Vagina (tissue), 2 donors: Measurements from ENCODE around the gene ABLIM2. TPM values are rescaled to one million over a fixed set of nuclear protein-coding genes. Genes with fewer than 3 reads are reported as not detected.

ENCODE experiments used
- DNase-seq, 2 donors: peaks; one replicate each; pipeline ENCODE4 v3.0.0-alpha.2; 2017; ENCODE audit errors: extremely low spot score in 2 of 2
- H3K27ac ChIP-seq: fragments of 200-600 bp; sonication (generic); one replicate; pipeline ENCODE4 v1.5.1; 2019
- H3K27me3 ChIP-seq: fragments of 200-600 bp; sonication (generic); one replicate; pipeline ENCODE4 v1.5.1; 2019
- H3K36me3 ChIP-seq, 2 donors: fragments of 200-600 bp; sonication (generic); one replicate each; pipeline ENCODE4 v1.5.1; 2017 to 2019
- H3K4me1 ChIP-seq: fragments of 200-600 bp; sonication (generic); one replicate; pipeline ENCODE4 v1.5.1; 2019
- H3K4me3 ChIP-seq, 2 donors: fragments of 200-600 bp; sonication (generic); 1 replicate in 1 of 2; 2 replicates in 1 of 2; pipeline ENCODE4 v1.5.1; 2016 to 2019
- H3K9me3 ChIP-seq: fragments of 200-600 bp; sonication (generic); one replicate; pipeline ENCODE4 v1.5.1; 2019
- POLR2A ChIP-seq, 2 donors: fragments of 450-650 bp; IDR thresholded peaks; one replicate each; pipeline ENCODE4 v1.6.1; 2017; ENCODE audit warnings: antibody characterized with exemption in 2 of 2, mild to moderate bottlenecking in 2 of 2, moderate library complexity in 2 of 2
- POLR2AphosphoS5 ChIP-seq, 2 donors: sonication (generic); formaldehyde crosslinking; IDR thresholded peaks; one replicate each; pipeline ENCODE4 v1.9.0; 2017; ENCODE audit warnings: antibody characterized with exemption in 2 of 2, mild to moderate bottlenecking in 2 of 2, low read depth in 1 of 2; ENCODE audit not compliant: insufficient read depth in 1 of 2
- intact Hi-C: fragments of 100-400 bp; cut with DNase I; formaldehyde crosslinking; loops from one replicate; pipeline ENCODE4 v1.15.1; 2023
- total RNA-seq: library from RNA; depleted of rRNA; stranded (reverse); fragments of >200 nt; gene quantifications from one replicate; pipeline ENCODE4 v1.2.3, GENCODE V29; 2016
- TF ChIP-seq, protein P1 (sequence below), 3 experiments: fragments of 450-650 bp in 2 of 3; fragments of 200-600 bp in 1 of 3; sonication (generic) in 1 of 3; IDR thresholded peaks; one replicate each; pipeline ENCODE4 v1.5.1; 2017 to 2019; ENCODE audit warnings: antibody characterized with exemption in 3 of 3, mild to moderate bottlenecking in 2 of 3, moderate library complexity in 2 of 3

The ABLIM2 gene
- total RNA-seq, 1 donor from 2014 or later = 15.5 TPM

DNA sequence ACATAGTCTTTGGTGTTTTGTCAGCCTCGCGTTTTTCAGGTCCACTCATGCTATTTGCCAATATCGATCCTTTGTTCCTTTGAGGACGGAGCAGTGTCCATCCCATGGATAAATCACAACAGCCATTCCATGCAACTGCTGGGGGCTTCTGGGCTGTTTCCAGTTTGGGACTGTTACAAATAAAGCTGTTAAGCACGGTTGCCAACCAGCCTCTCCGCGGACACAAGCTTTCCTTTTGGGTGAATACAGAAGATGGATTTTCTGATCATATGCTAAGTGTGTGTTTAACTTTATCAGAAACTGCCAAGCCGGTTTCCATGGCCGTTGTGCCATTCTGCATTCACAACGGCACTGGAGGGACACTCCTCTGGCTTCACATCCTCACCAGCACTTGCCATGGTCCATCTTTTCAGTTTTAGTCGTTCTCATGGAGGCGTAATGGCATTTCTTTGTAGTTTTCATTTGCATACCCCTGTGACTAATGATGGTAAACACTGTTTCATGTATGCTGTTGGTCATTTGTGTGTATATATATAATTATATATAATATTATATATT is 67.8 kb downstream of the ABLIM2 start:
- Histone ChIP-seq H3K36me3 (no peaks in the 10 kb centered on the region), H3K27ac (no peak overlapping the region), H3K27me3 (no peaks in the 10 kb centered on the region), H3K4me3 (no peak overlapping the region), H3K4me1 (no peaks in the 10 kb centered on the region), H3K9me3 (no peaks in the 10 kb centered on the region)
- intact Hi-C loops = no loop called here
- DNase-seq = no peak
- no peak for TF ChIP-seq POLR2AphosphoS5 (IDR thresholded peaks at IDR 0.05; ENCODE audit: insufficient read depth in 1 of 2, low read depth in 1 of 2)
- TF ChIP-seq, protein P1, sequence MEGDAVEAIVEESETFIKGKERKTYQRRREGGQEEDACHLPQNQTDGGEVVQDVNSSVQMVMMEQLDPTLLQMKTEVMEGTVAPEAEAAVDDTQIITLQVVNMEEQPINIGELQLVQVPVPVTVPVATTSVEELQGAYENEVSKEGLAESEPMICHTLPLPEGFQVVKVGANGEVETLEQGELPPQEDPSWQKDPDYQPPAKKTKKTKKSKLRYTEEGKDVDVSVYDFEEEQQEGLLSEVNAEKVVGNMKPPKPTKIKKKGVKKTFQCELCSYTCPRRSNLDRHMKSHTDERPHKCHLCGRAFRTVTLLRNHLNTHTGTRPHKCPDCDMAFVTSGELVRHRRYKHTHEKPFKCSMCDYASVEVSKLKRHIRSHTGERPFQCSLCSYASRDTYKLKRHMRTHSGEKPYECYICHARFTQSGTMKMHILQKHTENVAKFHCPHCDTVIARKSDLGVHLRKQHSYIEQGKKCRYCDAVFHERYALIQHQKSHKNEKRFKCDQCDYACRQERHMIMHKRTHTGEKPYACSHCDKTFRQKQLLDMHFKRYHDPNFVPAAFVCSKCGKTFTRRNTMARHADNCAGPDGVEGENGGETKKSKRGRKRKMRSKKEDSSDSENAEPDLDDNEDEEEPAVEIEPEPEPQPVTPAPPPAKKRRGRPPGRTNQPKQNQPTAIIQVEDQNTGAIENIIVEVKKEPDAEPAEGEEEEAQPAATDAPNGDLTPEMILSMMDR (IDR thresholded peaks at IDR 0.05) = no peak

GRCh38 chr4:8090312-8090711 is 68.3 kb downstream of the ABLIM2 start:
- DNase-seq = no peak
- no peak overlapping the region for H3K27ac ChIP-seq
- intact Hi-C loops = no loop called here
- peak in 1 of 2 donors; percentile 52 for TF ChIP-seq POLR2AphosphoS5 (IDR thresholded peaks at IDR 0.05; ENCODE audit: insufficient read depth in 1 of 2, low read depth in 1 of 2)
- TF ChIP-seq, protein P1 (IDR thresholded peaks at IDR 0.05) = no peak
- no peak for TF ChIP-seq POLR2A (IDR thresholded peaks at IDR 0.05)
- H3K4me3 ChIP-seq = no peak overlapping the region
- H3K4me1 ChIP-seq = no peaks in the 10 kb centered on the region
- no peaks in the 10 kb centered on the region for H3K27me3 ChIP-seq
- H3K36me3 ChIP-seq = no peaks in the 10 kb centered on the region
- H3K9me3 ChIP-seq = no peaks in the 10 kb centered on the region

- Histone ChIP-seq H3K27me3 (no peaks in the 10 kb centered on the region), H3K36me3 (no peaks in the 10 kb centered on the region), H3K9me3 (no peaks in the 10 kb centered on the region), H3K4me1 (no peaks in the 10 kb centered on the region), H3K4me3 (no peak overlapping the region), H3K27ac (no peak overlapping the region)
- intact Hi-C loops = no loop called here
- TF ChIP-seq POLR2A (IDR thresholded peaks at IDR 0.05) (no peak), POLR2AphosphoS5 (IDR thresholded peaks at IDR 0.05; ENCODE audit: insufficient read depth in 1 of 2, low read depth in 1 of 2) (no peak)
- TF ChIP-seq, protein P1 (IDR thresholded peaks at IDR 0.05) = no peak
- DNase-seq = no peak
Observed at GRCh38 chr4:8089862-8090261, 68.8 kb downstream of the ABLIM2 start.

GRCh38 chr4:8088966-8089491 is 69.6 kb downstream of the ABLIM2 start:
- no peaks in the 10 kb centered on the region for H3K4me1 ChIP-seq
- no peak for DNase-seq
- intact Hi-C loops = no loop called here
- H3K9me3 ChIP-seq = no peaks in the 10 kb centered on the region
- TF ChIP-seq POLR2AphosphoS5 (IDR thresholded peaks at IDR 0.05; ENCODE audit: insufficient read depth in 1 of 2, low read depth in 1 of 2) (no peak), POLR2A (IDR thresholded peaks at IDR 0.05) (no peak)
- TF ChIP-seq, protein P1 (IDR thresholded peaks at IDR 0.05) = no peak
- H3K36me3 ChIP-seq = no peaks in the 10 kb centered on the region
- H3K27me3 ChIP-seq = no peaks in the 10 kb centered on the region
- H3K4me3 ChIP-seq = no peak overlapping the region
- H3K27ac ChIP-seq = no peak overlapping the region

DNA sequence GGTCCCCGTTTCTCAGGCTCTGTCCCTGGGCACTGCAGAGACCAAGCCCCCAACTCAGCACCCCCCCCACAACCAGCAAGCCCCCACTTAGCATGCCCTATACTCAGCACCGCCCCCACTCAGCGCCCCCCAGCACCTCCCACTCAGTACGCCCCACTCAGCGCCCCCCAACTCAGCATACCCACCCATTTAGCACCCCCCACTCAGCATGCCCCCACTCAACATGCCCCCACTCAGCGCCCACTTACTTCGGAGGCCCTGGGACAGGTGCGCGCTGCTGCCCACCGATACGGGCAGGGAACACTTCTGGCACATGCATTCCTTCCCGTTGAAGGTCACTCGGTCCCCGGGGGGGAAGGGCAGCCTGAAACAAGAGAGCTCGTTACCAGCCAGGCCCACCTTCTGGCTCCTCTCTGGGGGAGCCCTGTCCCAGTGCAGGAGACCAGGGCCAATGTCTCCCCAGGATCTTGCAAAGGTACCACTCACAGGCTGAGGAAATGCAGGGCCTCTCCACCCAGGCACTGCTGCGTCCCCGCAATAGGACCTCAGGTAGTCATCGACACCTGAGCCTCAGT is 70.6 kb downstream of the ABLIM2 start:
- Histone ChIP-seq H3K4me1 (no peaks in the 10 kb centered on the region), H3K4me3 (no peak overlapping the region), H3K9me3 (no peaks in the 10 kb centered on the region), H3K27me3 (no peaks in the 10 kb centered on the region), H3K36me3 (no peaks in the 10 kb centered on the region), H3K27ac (no peak overlapping the region)
- intact Hi-C loops = no loop called here
- DNase-seq = no peak
- TF ChIP-seq POLR2AphosphoS5 (IDR thresholded peaks at IDR 0.05; ENCODE audit: insufficient read depth in 1 of 2, low read depth in 1 of 2) = no peak
- TF ChIP-seq, protein P1 (IDR thresholded peaks at IDR 0.05) = no peak
